Immature natural killer cell (primary cell): ENCODE results near the gene IRS1. TPM values are rescaled to one million over a fixed set of nuclear protein-coding genes. Genes with fewer than 3 reads are reported as not detected.

Experiments
- DNase-seq, 3 donors: peaks; one replicate each; pipeline ENCODE4 v3.0.0; 2022; ENCODE audit warnings: mixed read lengths in 1 of 3
- H3K27ac Mint-ChIP-seq, 6 donors: one replicate each; pipeline ENCODE4 v1.8.0; 2020; ENCODE audit warnings: mixed read lengths in 6 of 6, mild to moderate bottlenecking in 5 of 6, inconsistent platforms in 4 of 6, moderate library complexity in 3 of 6
- H3K27me3 Mint-ChIP-seq, 3 donors: one replicate each; pipeline ENCODE4 v1.8.0; 2020 to 2021; ENCODE audit warnings: low read depth in 3 of 3, mild to moderate bottlenecking in 3 of 3, mixed read lengths in 3 of 3, moderate library complexity in 3 of 3, inconsistent platforms in 1 of 3
- H3K36me3 Mint-ChIP-seq, 3 donors: one replicate each; pipeline ENCODE4 v1.8.0; 2020; ENCODE audit warnings: mixed read lengths in 3 of 3, inconsistent platforms in 2 of 3, mild to moderate bottlenecking in 2 of 3
- H3K4me1 Mint-ChIP-seq, 2 donors: one replicate each; pipeline ENCODE4 v1.8.0; 2020; ENCODE audit warnings: inconsistent platforms in 2 of 2, mild to moderate bottlenecking in 2 of 2, mixed read lengths in 2 of 2, moderate library complexity in 1 of 2
- H3K4me3 Mint-ChIP-seq, 5 donors: one replicate each; pipeline ENCODE4 v1.8.0; 2020; ENCODE audit warnings: mild to moderate bottlenecking in 5 of 5, mixed read lengths in 5 of 5, inconsistent platforms in 3 of 5, moderate library complexity in 3 of 5
- H3K9me3 Mint-ChIP-seq, 6 donors: one replicate each; pipeline ENCODE4 v1.8.0; 2020; ENCODE audit warnings: mild to moderate bottlenecking in 6 of 6, mixed read lengths in 6 of 6, inconsistent platforms in 4 of 6, moderate library complexity in 3 of 6
- polyA plus RNA-seq, 3 donors: library from polyadenylated mRNA; unstranded; fragments of 300-500 nt; fragmentation: Illumina TruSeq; gene quantifications; one replicate each; pipeline ENCODE4 v1.2.3, GENCODE V29; 2021

IRS1 gene
- polyA plus RNA-seq, 3 donors from 2014 or later: 0.03 TPM; not detected in 2

DNA sequence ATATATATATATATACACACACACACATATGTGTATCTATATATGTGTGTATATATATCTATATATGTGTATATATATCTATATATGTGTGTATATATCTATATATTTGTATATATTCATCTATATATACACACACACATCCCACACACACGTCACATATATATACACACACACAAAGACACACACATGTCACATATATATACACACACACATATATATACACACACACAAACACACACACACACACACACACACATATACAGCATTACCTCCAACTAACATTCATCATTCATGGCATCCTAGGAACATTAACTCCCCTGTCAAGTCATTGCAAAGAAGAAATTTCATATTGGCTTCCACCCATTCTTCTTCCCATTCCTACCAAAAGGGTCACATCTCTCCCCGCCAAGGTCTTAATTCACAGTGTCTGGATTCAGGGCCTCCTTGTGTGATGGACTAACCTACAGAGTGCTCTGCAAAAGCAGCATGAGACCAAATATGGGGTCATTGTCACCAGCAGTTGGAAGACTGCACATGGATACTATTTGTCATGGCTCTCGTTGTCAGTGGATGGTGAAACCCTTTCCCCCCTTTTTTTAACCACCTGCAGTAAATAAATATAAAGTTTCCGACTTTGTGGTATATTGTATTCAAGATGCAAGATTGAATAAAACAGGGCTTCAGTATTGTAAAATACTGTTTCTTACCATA lies 67.0 kb downstream of the IRS1 start:
- no peak for DNase-seq
- no peak overlapping the region for H3K27ac Mint-ChIP-seq
- no peaks in the 10 kb centered on the region for H3K4me1 Mint-ChIP-seq
- no peaks in the 10 kb centered on the region for H3K36me3 Mint-ChIP-seq
- H3K4me3 Mint-ChIP-seq: no peak overlapping the region
- H3K9me3 Mint-ChIP-seq: no peaks in the 10 kb centered on the region
- peaks cover 0 to 2% (median 2%) of the 10 kb centered on the region in 3 donors for H3K27me3 Mint-ChIP-seq

DNA sequence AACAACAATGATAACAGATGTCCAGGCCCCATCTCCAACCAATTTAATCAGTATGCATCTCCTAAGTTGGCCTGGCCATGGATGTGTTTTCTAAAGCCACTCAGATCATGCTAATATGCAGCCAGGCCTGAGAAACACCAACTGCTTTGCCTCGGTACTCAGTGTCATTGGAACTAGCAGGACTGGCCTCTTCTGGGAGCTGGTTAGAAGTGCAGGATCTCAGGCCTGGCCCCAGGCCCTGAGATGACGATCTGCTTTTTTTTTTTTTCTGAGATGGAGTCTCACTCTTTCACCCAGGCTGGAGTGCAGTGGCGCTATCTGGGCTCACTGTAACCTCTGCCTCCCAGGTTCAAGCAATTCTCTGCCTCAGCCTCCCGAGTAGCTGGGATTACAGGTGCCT lies 69.1 kb downstream of the IRS1 start:
- no peak for DNase-seq
- Mint-ChIP-seq H3K9me3 (no peaks in the 10 kb centered on the region), H3K27ac (no peak overlapping the region), H3K4me3 (no peak overlapping the region), H3K36me3 (no peaks in the 10 kb centered on the region), H3K27me3 (peaks cover 2 to 5% (median 4%) of the 10 kb centered on the region in 3 donors), H3K4me1 (no peaks in the 10 kb centered on the region)

DNA sequence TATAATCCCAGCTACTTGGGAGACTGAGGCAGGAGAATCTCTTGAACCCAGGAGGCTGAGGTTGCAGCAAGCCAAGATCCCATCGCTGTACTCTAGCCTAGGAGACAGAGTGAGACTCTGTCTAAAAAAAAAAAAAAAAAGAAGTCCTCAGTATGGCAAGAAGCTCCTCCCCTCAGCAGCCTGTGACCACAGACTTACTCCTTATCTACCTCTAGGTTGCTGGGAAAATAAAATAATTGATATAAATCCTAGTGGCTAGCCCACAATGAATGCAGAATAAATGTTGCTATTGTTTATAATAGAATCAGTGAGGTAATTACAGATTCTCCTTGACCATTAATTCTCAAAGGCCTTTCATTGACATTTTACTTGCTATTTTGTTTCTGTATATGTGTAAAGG lies 70.6 kb downstream of the IRS1 start:
- no peaks in the 10 kb centered on the region for H3K36me3 Mint-ChIP-seq
- no peak overlapping the region for H3K27ac Mint-ChIP-seq
- no peak overlapping the region for H3K4me3 Mint-ChIP-seq
- H3K27me3 Mint-ChIP-seq: peaks cover 2 to 5% (median 2%) of the 10 kb centered on the region in 3 donors
- DNase-seq: no peak
- no peaks in the 10 kb centered on the region for H3K9me3 Mint-ChIP-seq
- no peaks in the 10 kb centered on the region for H3K4me1 Mint-ChIP-seq

DNA sequence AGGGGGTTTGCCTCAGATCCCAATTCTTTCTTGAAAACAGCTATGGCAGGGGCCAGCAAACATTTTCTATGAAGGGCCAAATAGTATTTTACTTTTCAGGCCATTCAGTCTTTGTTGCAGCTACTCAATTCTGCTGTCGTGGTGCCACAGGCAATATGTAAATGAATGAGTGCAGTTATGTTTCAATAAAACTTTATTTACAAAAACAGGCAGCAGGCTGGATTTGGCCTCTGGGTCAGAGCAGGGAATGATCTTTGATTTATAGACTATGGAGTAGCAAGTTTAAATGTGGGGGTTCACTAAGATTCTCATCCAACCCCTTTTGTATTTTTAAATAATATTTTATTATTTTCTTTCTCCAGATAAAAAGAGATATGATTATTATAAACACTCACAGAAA lies 72.4 kb downstream of the IRS1 start:
- H3K4me1 Mint-ChIP-seq: no peaks in the 10 kb centered on the region
- no peaks in the 10 kb centered on the region for H3K9me3 Mint-ChIP-seq
- H3K4me3 Mint-ChIP-seq: no peak overlapping the region
- H3K27me3 Mint-ChIP-seq: peaks cover 2 to 6% (median 3%) of the 10 kb centered on the region in 3 donors
- no peak overlapping the region for H3K27ac Mint-ChIP-seq
- H3K36me3 Mint-ChIP-seq: no peaks in the 10 kb centered on the region
- DNase-seq: no peak

DNA sequence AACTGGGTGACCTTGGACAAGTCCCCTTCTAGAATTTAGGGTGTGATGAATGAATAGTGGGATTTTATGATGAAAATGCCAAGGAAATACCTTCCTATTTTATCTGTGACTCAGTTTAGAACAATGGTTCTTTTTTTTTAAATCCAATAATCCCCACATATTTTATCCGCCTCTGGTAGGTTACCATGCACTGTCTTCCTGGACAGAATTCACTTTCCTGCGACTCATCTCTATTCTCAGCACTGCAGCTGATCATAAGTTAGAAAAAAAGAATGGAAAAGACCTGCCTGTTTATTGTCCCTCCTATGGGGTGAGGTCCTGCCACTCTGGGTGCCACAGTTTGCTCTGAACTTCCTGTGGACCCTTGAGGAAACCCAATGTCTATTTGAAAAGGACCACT lies 73.1 kb downstream of the IRS1 start:
- no peak for DNase-seq
- Mint-ChIP-seq H3K4me3 (no peak overlapping the region), H3K4me1 (no peaks in the 10 kb centered on the region), H3K27ac (no peak overlapping the region), H3K36me3 (no peaks in the 10 kb centered on the region), H3K27me3 (peaks cover 2 to 6% (median 3%) of the 10 kb centered on the region in 3 donors), H3K9me3 (no peaks in the 10 kb centered on the region)

DNA sequence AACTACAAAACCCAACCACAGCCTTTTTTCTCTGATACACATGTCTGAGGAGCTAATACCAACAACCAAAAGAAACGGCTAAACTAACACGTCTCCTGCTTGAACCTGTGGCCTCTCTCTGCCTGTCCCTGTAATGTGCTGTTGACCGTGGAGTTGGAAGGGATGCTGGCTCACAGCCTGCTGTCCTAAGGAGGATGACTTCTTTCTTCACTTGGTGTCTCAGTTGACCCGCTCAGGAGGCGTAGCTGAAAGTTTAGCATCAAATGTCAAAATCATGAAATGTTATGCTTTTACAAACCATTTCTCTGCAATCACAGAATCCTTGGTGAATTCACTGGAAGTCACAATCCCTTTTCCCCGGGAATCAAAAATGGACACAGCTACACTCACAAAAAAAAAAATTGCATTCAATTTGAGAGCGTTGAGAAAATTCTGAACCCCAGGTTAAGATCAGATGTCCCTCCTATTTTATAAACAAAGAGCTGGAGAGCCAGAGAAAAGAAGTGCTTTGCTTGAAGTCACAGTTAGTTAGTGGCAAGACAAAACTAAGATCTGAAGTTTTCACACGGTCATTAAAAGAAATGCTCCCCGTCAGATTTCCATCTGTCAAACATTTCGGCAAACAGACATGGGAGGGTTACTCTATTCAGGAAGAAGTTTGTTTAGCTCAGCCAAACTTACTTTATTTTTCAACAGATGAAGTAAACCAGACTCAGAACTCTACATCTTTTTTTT lies 74.3 kb downstream of the IRS1 start:
- Mint-ChIP-seq H3K27me3 (peaks cover 2 to 6% (median 3%) of the 10 kb centered on the region in 3 donors), H3K27ac (no peak overlapping the region)

GRCh38 chr2:226721541-226721940 lies 78.1 kb downstream of the IRS1 start:
- no peaks in the 10 kb centered on the region for H3K4me1 Mint-ChIP-seq
- H3K36me3 Mint-ChIP-seq: no peaks in the 10 kb centered on the region
- no peak overlapping the region for H3K27ac Mint-ChIP-seq
- no peaks in the 10 kb centered on the region for H3K9me3 Mint-ChIP-seq
- no peak overlapping the region for H3K4me3 Mint-ChIP-seq
- no peak for DNase-seq
- peaks cover under 1 to 9% (median 5%) of the 10 kb centered on the region in 3 donors for H3K27me3 Mint-ChIP-seq

More for the DNA sequence above, 74.3 kb downstream of the IRS1 start:
- no peaks in the 10 kb centered on the region for H3K9me3 Mint-ChIP-seq
- H3K4me1 Mint-ChIP-seq: no peaks in the 10 kb centered on the region
- no peaks in the 10 kb centered on the region for H3K36me3 Mint-ChIP-seq
- H3K4me3 Mint-ChIP-seq: no peak overlapping the region
- DNase-seq: no peak

GRCh38 chr2:226720948-226721347 lies 78.7 kb downstream of the IRS1 start:
- no peak overlapping the region for H3K4me3 Mint-ChIP-seq

DNA sequence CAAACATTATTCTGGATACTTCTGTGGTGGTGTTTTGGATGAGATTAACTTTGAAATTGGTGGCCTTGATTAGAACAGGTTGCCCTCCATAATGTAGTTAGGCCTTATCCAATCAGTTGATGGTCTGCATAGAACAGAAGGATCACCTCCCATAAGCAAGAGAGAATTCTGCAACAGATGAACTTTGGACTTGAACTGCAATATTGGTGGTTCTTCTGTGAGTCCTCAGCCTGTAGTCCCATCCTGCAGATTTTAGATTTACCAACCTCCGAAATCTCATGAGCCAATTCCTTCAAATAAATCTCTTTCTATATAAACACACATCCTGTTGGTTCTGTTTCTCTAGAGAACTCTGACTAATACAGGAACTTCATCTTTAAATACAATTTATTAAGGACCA lies 81.9 kb downstream of the IRS1 start:
- Mint-ChIP-seq H3K4me1 (no peaks in the 10 kb centered on the region), H3K36me3 (no peaks in the 10 kb centered on the region), H3K27ac (no peak overlapping the region), H3K27me3 (peaks cover 2 to 7% (median 4%) of the 10 kb centered on the region in 3 donors), H3K9me3 (no peaks in the 10 kb centered on the region), H3K4me3 (no peak overlapping the region)
- DNase-seq: no peak

More at GRCh38 chr2:226720948-226721347, 78.7 kb downstream of the IRS1 start:
- Mint-ChIP-seq H3K27me3 (peaks cover 0 to 9% (median 2%) of the 10 kb centered on the region in 3 donors), H3K4me1 (no peaks in the 10 kb centered on the region), H3K36me3 (no peaks in the 10 kb centered on the region), H3K9me3 (no peaks in the 10 kb centered on the region), H3K27ac (no peak overlapping the region)
- no peak for DNase-seq

- no peak for DNase-seq
- Mint-ChIP-seq H3K4me3 (no peak overlapping the region), H3K27ac (peak overlapping the region in 1 of 6 donors; percentile 24), H3K9me3 (no peaks in the 10 kb centered on the region), H3K27me3 (peaks cover 2 to 7% (median 4%) of the 10 kb centered on the region in 3 donors), H3K4me1 (no peaks in the 10 kb centered on the region), H3K36me3 (no peaks in the 10 kb centered on the region)
Observed at GRCh38 chr2:226716126-226716525, 83.5 kb downstream of the IRS1 start.

GRCh38 chr2:226715347-226715990 lies 84.2 kb downstream of the IRS1 start:
- Mint-ChIP-seq H3K36me3 (no peaks in the 10 kb centered on the region), H3K4me3 (no peak overlapping the region), H3K27me3 (peaks cover 2 to 7% (median 4%) of the 10 kb centered on the region in 3 donors), H3K27ac (peak overlapping the region in 1 of 6 donors; percentile 24), H3K4me1 (no peaks in the 10 kb centered on the region), H3K9me3 (no peaks in the 10 kb centered on the region)
- DNase-seq: no peak

GRCh38 chr2:226712941-226713340 lies 86.7 kb downstream of the IRS1 start:
- H3K36me3 Mint-ChIP-seq: no peaks in the 10 kb centered on the region
- H3K4me1 Mint-ChIP-seq: no peaks in the 10 kb centered on the region
- no peak overlapping the region for H3K27ac Mint-ChIP-seq
- H3K9me3 Mint-ChIP-seq: no peaks in the 10 kb centered on the region
- H3K4me3 Mint-ChIP-seq: no peak overlapping the region
- H3K27me3 Mint-ChIP-seq: peaks cover 2 to 7% (median 4%) of the 10 kb centered on the region in 3 donors
- DNase-seq: no peak

DNA sequence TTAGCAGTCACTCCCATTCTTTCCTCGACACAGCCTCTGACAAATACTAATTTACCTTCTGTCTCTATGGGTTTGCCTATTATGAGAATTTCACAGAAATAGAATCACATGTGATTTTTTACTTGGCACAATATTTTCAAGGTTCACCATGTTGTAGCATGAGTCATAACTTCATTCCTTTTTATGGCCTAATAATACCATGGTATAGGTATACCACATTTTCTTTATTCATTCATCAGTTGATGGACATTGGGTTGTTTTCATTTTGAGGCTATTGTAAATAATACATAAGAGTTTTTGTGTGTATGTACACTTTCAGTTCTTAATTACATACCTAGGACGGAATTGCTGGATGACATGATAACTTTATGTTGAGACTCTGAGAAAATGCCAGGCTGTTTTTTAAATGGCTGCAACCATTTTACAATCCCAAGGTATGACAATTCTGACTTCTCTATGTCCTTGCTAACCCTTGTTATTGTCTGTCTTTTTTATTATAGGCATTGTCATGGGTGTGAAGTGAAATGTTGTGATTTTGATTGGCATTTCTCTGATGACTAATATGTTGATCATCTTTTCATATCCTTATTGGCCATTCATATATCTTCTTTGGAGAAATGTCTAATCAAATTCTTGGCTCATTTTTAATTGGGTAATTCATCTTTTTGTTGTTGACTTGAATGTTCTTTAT lies 87.9 kb downstream of the IRS1 start:
- no peaks in the 10 kb centered on the region for H3K9me3 Mint-ChIP-seq
- no peaks in the 10 kb centered on the region for H3K4me1 Mint-ChIP-seq
- peaks cover 0 to 7% (median 4%) of the 10 kb centered on the region in 3 donors for H3K27me3 Mint-ChIP-seq
- no peak overlapping the region for H3K4me3 Mint-ChIP-seq
- DNase-seq: no peak
- no peaks in the 10 kb centered on the region for H3K36me3 Mint-ChIP-seq
- no peak overlapping the region for H3K27ac Mint-ChIP-seq

DNA sequence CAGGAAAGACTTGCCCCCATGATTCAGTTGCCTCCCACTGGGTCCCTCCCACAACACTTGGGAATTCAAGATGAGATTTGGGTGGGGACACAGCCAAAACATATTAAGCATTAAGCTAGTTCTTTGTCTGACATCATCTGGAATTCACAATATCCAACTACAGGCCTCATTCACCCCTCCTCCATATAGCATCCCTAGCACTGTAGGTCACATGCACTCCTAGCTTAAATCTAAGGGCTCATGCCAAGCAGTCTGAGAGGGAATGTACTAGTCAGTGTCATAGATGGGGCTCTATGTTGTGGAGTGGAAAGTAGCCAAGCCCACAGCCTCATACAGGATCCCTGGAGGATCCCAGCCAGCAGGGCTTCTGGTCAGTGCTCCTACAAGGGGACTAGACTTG lies 92.1 kb downstream of the IRS1 start:
- H3K4me3 Mint-ChIP-seq: no peak overlapping the region
- no peaks in the 10 kb centered on the region for H3K9me3 Mint-ChIP-seq
- H3K4me1 Mint-ChIP-seq: no peaks in the 10 kb centered on the region

More for the DNA sequence above, 92.1 kb downstream of the IRS1 start:
- DNase-seq: no peak
- Mint-ChIP-seq H3K27ac (no peak overlapping the region), H3K36me3 (no peaks in the 10 kb centered on the region), H3K27me3 (peaks cover 0 to 5% (median 0%) of the 10 kb centered on the region in 3 donors)
